Activated gamma-delta T cell (primary cell): ENCODE results near the gene PDK2.
"Not testable (repeated sequence)": the region's sequence is repeated elsewhere in the genome, so short reads cannot be mapped to it uniquely, and the experiment has no call there.

Experiments
- DNase-seq: peaks from one replicate; lab custom pipeline; 2025; lab: John Stamatoyannopoulos, UW

The PDK2 gene

DNA sequence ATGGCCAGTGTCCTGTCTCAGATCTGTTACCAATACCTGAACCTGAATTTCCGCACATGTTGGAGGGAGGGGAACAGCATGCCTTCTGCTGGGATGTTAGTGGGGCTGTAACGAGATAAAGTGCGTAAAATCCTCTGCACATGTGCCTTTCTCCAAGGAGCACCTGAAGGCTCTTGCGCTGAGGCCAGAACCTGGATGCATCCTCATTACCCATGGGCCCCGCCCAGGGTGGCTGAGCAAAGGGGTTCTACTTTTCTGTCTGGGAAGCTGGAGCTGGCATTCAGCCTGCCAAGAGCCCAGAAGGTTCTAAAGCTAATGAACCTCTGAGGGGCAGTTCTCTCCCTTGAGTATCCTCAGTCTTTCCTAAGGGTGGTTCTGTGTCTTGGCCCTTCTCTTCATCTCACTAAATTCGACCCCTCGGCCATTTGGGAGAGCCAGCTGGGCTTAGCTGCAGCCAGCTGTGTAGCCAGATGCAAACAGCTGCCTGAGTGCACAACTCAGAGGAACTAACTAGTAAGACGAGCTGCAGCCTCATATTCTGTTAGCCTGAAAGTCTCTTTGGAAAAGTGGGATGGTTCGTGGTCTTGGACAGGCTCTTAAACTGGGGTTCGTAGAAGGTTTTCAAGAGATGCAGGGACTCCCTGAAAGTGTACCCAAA, 36.7 kb upstream of the PDK2 start:
- DNase-seq = no peak

DNA sequence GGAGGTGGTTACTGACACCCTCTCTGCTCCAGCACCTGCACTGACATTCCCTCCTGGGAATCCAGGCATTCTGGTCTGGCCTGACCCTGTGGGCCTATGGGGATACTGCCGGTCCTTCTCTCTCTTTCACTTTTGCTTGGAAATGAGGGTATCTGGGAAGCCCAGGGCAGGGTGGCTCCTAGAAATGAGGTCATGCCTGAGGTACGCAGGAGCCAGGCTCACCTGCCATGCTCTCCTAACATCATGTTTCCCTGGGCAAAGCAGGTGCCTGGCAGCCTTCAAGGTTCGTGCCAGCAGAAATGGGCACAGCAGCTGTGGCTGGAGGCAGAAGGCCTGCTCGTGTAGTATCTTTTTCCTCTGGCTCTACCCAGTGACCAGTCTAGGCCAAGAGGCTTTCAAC, 35.9 kb upstream of the PDK2 start:
- no peak for DNase-seq

DNA sequence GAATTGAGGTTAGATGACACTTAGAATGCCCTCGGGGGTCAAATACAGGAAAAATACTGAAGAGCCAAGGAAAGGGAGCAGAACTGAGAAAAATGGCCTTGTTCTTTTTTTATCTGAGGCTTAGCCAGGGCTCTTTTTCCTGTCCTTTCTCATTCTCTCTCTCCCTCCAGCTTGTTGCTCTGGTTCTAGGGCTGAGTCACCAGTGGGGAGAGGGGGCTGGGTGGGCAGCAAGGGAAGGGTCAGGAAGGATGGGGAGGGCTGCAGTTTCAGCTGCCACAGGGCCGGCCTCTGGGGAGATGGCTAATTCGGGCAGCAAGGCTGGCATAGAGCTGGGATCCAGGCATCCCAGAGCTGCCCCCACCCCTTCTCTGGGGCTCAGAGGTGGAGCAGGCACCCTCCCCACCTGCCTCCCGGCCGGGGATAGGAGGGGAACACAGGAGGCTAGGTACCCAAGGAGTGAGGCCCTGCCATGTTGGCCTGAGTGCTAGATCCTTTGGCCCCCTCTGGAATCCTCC, 35.3 kb upstream of the PDK2 start:
- no peak for DNase-seq

DNA sequence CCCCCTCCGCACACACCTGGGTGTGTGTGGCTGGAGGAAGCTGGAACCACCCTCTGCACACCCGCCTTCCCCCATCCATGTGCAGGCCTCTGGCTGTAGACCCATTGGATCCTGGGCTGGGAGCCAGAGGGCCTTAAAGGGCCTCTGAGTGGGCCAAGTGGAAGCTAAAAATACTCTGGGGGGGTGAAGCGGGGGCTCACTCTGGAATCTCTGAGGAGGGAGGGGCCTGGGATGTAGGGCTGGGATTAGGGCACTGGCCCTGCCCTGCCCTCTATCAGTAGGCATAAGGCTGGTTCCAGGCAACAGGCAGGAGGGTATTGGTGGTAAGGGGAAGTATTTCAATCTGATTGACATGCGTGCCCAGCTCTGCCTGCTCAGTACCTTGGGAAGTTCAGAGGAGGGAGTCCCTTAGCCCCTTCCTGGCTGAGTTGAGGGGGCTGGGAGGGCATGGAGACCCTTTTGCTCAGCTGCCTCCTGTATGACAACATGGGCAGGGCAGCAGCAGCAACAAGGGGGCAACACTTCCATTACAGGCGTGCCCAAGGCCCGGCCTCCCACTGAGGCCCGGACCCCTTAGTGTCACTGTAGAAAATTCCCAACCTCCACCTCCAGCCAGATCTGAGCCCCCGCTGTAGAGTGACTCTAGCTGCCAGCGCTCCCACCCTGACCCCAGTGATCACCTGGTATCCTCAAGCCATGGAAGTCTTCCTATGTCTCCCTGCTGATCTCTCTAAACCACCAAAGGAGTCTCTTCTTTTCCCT, 34.0 kb upstream of the PDK2 start:
- no peak for DNase-seq

DNA sequence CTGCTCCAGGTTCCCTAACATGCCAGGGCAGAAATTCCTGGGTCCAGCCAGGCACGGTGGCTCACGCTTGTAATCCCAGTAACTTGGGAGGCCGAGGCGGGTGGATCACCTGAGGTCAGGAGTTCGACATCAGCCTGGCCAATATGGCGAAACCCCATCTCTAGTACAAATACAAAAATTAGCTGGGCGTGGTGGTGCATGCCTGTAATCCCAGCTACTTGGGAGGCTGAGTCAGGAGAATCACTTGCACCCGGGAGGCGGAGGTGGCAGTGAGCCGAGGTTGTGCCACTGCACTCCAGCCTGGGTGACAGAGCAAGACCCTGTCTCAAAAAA, 33.5 kb upstream of the PDK2 start:
- DNase-seq = not testable (repeated sequence)

DNA sequence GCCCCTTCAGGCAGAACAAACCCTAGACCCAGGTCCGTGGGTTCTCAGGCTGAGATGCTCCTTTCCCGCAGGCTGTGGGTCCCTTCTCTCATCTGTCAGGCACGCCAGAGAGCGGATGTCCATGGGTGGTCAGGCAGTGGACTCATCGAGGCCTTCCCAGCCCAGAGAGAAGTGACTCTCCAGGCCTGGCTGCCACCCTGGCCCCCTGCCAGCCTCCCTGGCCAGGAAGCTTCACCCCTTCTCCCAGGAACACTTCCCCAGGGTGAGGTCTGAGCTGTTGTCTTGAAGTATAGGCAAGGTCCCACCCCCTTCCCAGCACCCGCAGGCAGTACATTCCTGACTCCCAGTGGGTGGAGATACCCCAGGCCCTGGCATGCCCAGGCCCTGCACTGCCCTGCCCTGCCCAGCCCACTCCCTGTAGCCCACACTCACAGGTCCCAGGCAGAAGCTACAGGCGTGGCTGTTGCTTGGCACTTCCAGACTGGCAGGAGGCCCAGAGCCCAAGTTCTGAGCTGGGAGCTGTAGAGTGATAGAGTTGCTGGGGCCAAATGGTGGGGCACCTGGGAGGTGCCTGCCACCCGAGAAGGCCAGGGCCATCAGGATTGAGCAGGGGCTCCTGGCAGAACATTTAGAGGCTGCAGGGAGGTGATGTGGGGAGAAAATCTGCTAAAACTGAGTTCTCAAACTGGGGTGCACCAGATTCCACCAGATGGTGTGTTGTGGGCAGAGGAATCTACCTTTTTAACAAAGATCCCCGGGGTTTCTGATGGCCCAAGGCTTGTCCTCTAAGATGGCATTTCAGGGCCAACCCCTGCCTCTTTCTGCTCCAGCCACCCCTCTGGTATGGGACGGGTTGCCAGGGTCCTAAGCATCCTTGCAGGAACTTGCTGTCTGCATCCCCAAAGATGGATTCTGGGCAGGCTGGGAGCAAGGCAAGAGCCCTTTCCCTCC, 32.6 kb upstream of the PDK2 start:
- no peak for DNase-seq

DNA sequence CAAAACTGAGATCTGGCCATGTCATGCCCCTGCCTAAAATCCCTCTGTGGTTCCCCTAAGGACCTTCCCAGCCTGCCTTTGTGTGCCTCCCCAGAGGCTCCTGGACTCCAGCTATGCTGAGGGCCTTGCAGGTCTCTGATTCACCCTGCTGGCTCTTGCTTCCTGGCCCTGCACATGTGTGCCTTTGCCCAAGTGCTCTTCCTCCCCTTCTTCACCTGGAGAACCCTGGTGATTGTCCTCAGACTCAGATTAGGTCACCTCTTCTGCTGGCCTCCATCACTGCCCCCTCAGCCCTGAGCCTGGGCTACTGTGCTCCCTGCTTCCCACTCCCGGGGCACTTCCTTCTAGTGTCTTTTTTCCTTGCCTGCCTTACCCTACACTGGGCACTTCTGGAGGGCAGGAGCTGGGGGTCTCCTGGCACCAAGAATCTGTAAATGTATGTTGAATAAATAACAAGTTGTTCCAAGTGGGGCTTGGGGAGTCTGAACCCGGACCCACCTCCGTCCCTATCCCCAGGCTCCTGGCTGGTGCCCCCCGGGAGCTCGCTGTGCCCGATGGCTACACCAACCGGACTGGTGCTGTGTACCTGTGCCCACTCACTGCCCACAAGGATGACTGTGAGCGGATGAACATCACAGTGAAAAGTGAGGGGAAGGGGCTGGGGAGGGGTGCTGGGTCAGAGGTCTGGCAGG, 31.4 kb upstream of the PDK2 start:
- DNase-seq = no peak

DNA sequence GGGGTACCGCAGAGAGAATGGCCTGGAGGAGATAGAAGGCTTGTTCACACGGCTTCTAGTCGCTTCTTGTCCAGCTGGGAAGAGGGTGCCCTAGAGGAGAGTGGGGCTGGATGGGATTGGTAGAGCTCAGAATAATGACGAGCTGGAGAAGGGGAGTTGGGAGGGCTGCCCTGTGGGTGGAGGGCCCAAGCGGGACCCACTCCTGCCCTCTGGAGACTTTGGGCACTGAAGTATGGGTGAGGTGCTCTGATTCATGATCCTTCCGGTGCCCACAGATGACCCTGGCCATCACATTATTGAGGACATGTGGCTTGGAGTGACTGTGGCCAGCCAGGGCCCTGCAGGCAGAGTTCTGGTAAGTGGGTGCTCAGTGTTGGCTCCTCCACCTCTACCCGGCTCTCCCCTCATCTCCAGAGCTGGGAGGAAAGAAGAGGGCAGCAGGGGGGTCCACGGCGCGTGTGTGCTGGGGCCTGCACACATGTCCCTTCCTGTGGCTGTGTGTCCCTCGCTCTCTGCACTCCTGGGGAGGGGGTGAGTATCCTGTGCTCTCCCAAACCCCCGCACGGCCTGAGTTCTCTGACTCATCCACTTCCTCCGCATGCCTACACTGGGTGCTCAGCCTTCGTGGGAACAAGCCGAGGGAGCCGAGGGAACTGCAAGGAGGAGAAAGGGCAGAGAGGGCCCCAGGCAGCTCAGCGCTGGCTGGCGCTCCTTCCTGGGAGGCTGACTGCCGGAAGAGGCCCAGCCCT, 30.7 kb upstream of the PDK2 start:
- DNase-seq = no peak

DNA sequence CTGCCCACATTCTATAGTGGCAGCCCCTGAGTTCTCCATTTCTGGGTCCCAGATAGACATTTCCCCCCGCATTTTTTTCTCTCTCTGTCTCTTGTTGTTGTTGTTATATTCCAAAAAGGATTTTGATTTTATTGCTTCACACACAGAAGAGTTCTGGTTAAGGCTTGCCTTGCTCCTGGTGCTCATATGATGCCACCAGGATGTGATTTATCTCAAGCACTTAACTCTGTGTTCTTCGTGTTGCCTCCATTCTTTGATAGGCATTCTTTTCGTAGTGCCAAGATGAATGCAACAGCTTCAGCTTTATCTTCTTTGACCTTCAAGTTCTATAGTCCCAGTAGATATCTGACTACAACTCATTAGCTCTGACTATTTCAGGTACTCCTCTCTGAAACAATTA, 30.1 kb upstream of the PDK2 start:
- DNase-seq = no peak

DNA sequence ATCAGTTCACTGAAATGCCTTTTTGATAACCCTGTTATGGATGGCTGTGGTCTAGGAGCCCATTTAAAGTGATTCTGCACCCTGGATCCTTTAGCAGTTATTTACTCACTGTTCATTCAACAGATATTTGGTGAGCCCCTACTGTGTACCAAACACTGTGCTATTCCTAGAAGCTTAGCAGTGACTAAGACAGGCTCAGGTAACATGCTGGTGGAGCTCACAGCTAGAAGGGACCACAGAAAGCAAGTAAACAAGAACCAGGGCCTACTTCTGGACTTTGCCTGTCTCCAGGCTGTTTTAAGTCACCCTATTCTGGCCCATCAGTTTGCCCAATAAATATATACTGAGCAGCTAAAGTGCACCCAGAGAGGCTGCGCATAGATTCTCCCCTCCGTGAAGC, 28.2 kb upstream of the PDK2 start:
- DNase-seq = no peak

DNA sequence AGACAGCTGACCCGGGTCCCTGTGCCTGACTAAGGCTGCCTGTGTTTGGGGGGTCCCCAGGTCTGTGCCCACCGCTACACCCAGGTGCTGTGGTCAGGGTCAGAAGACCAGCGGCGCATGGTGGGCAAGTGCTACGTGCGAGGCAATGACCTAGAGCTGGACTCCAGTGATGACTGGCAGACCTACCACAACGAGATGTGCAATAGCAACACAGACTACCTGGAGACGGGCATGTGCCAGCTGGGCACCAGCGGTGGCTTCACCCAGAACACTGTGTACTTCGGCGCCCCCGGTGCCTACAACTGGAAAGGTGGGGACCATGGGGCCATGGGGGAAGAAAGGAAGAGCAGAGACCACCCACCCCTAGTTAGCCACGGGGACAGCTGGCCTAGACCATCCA, 27.2 kb upstream of the PDK2 start:
- no peak for DNase-seq

DNA sequence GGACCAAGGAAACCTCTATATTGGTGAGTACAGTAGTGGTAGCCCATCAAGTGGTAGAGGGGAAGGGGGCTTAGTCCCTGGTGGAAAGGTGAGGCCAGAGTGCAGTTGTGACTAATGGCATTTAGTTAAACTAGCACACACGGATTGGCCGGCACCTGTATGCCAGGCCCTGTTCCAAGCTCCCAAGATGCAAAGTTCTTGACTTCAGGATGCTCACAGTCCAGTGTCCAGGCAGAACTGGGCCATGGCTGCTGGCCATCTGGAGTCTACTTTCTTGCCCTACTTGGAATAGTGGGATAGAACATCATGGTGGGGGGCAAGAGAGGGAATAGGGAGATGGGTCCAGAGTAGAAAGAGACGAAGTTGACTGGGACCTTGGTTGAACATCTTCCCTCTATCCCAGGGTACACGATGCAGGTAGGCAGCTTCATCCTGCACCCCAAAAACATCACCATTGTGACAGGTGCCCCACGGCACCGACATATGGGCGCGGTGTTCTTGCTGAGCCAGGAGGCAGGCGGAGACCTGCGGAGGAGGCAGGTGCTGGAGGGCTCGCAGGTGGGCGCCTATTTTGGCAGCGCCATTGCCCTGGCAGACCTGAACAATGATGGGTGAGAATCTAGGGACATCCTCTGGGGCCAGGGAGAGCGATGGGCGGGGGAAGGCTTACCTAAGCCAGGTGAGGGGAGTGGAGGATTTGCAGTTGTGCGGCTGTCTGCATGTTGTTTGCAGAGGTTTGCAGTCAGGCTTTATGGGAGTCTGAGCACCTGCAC, 24.1 kb upstream of the PDK2 start:
- no peak for DNase-seq

DNA sequence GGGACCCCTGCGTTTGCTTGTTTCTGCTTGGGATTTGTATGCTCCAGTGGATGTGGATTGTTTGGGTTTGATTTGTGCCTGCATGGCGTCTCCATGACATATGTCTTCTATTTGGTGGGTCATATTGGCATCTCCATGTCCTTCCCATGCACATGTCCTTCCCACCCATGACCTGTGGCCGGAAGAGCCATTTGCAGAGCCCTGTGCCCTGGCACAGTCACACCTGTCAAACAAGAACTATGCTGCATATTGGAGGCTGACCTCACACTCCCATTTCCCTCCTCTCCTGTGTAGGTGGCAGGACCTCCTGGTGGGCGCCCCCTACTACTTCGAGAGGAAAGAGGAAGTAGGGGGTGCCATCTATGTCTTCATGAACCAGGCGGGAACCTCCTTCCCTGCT, 23.5 kb upstream of the PDK2 start:
- DNase-seq = no peak

DNA sequence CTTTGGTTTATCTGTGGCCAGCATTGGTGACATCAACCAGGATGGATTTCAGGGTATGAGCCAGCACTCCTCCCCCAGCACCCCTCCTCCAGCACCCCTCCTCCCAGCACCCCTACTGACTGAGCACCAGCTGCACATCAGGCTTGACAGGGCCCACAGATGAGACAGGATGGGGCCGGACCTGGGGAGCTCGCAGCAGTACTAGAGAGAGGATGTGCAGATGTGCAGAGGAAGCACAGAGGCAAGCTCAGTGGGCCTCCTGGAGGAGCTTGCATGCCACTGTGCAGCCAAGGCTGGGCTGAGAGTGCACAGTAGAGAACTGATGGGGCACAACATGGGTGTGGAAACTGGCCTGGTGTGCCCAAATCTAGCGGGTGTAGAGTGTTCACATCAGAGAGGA, 23.0 kb upstream of the PDK2 start:
- no peak for DNase-seq

DNA sequence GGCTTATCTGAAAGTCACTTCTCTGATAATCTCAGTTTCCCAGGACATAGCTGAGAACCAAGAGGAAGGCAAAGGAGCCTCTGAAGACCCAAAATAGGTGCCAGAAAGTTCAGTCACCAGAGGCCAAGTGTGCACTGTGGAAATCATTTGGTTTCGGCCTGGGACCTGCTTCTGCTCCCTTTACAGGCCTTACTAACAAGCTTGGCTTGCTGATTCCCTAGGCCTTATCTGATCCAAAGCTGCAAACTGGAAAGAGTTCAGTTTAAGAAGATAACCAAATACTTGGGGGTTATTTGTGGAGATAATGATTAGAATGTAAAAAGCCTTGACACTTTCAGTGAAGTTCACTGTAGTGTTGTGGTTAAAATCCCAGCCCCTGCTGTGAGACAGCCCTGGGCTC, 22.2 kb upstream of the PDK2 start:
- no peak for DNase-seq

DNA sequence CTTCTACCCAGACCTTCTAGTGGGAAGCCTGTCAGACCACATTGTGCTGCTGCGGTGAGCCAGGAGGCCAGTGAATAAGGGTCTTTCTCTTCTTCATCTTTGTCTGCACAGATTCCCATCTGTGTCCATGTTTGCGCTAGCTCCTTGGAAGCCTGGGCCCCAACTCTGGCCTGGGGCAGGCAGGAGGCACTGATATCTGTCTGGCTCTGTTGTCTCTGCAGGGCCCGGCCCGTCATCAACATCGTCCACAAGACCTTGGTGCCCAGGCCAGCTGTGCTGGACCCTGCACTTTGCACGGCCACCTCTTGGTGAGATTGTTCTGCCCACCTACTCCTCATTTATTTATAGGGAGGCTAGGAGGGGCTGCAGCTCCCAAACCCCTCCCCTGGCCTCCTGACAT, 20.9 kb upstream of the PDK2 start:
- no peak for DNase-seq

DNA sequence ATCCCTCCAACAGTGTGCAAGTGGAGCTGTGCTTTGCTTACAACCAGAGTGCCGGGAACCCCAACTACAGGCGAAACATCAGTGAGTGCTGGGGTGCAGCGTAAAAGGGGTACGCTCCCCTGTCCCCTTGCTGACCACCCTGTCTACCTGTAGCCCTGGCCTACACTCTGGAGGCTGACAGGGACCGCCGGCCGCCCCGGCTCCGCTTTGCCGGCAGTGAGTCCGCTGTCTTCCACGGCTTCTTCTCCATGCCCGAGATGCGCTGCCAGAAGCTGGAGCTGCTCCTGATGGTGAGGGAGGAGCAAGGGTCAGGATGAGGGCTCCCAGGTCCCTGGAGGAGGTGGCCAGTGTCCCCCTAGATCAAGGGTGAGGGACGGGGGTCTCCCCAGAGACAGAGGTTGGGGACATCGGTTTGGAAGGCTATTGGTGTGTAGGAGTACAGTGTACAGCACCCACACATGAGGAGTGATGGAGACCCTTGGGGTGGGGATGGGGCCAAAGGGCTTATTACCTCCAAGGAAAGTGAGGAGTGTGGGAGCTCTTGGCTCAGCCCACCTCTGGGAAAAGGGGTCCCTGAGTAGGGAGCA, 19.6 kb upstream of the PDK2 start:
- DNase-seq = no peak

DNA sequence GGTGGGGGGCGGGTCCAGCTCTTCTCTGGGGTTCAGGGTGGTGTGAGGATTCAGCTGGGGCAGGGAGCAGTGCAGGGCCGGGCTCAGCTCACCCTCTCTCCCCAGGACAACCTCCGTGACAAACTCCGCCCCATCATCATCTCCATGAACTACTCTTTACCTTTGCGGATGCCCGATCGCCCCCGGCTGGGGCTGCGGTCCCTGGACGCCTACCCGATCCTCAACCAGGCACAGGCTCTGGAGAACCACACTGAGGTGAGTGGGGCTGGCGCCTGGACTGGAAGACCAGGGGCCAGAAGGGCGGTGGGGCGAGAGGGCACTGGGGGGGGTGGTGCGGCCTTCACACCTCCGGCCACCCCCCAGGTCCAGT, 18.9 kb upstream of the PDK2 start:
- no peak for DNase-seq

DNA sequence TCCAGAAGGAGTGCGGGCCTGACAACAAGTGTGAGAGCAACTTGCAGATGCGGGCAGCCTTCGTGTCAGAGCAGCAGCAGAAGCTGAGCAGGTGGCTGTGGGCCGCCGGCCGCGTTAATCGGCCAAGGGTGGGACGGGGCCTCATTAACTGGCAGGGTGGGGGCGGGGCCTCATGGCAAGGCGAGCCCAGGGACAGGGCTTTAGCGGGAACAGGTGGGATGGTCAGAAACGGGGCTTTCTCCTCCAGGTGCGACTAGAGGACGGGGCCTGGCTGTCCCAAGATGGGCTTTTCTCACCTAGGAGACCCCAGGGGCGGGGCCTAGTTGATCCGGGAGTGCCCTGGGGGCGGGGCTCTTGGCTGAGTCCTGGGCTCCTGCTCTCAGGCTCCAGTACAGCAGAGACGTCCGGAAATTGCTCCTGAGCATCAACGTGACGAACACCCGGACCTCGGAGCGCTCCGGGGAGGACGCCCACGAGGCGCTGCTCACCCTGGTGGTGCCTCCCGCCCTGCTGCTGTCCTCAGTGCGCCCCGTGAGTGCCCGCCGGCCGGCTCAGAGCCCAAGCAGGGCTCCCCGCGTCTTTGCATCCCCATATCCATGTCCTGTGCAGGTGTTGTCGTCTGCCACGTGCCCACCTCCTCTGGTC, 18.4 kb upstream of the PDK2 start:
- DNase-seq = no peak

DNA sequence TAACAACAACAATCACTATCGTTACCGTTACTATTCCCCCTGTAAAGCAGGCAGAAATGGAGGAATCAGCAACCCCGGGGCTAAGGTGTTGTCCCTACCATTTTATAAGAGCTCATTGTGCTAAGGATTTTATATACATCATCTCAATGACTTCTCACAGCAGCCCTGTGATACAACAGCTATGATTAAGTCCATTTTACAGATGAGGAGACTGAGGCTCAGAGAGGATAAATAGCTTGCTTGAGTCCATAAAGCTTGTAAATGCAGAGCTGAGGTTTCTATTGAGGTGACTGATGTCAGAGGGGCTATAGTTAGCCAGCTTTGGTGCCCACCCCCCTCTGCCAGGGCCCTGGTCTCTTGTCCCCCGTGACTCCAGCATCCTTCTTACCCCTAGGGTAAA, 16.7 kb upstream of the PDK2 start:
- DNase-seq = no peak
